ENCODE data around the gene NPTN.

DNA sequence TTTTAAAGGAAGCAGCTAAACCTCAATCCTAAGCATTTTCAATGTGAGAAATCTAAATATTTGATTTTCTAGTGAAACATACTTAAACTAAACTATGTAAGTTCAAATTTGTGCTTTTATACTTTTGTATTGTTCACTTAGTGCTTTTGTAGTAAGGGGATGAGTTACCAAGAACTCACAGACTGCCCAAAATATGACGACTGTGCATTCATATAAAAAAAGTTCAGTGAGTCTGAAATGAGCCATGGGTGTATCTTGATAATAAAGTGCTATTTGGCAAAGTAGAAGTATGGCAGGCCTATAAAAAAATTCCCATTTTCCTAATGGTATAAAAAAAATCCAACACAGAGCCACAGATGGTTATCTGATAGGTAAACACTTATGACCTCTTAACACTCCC is 66.2 kb downstream of the NPTN start:
- no peak for TF ChIP-seq ZNF274 (IDR thresholded peaks at IDR 0.05; ENCODE audit: low read depth, low read length)
- TF ChIP-seq YY1 (IDR thresholded peaks at IDR 0.05; ENCODE audit: insufficient read depth, insufficient read length), result no peak
- TF ChIP-seq SUZ12 (IDR thresholded peaks at IDR 0.05; ENCODE audit: extremely low read depth, insufficient read depth, insufficient read length), result no peak
